DOHH2 (cell line): ENCODE data around the gene CARM1.

Source experiments
- H3F3A ChIP-seq: fragments of 200-600 bp; sonication (generic), shearing (Covaris generic); 2 replicates; pipeline ENCODE4 v1.6.0; 2016; ENCODE audit warnings: antibody characterized with exemption, mild to moderate bottlenecking; ENCODE audit not compliant: control insufficient read depth, insufficient read depth
- H3K27ac ChIP-seq: fragments of 200-600 bp; sonication (generic); 2 replicates; pipeline ENCODE4 v1.5.1; 2014; ENCODE audit warnings: low read depth, mild to moderate bottlenecking, low read length, moderate library complexity
- H3K27me3 ChIP-seq: fragments of 200-600 bp; sonication (generic); 2 replicates; pipeline ENCODE4 v1.6.1; 2014; ENCODE audit warnings: mild to moderate bottlenecking, low read length, mixed read lengths; ENCODE audit not compliant: control insufficient read depth
- H3K36me3 ChIP-seq: fragments of 200-600 bp; sonication (generic); 2 replicates; pipeline ENCODE4 v1.6.1; 2014; ENCODE audit warnings: mild to moderate bottlenecking, low read length, moderate library complexity, mixed read lengths; ENCODE audit not compliant: control insufficient read depth
- H3K4me1 ChIP-seq: fragments of 200-600 bp; sonication (generic); 2 replicates; pipeline ENCODE4 v1.6.1; 2014; ENCODE audit warnings: mild to moderate bottlenecking, low read length, mixed read lengths; ENCODE audit not compliant: control insufficient read depth
- H3K4me2 ChIP-seq: fragments of 200-600 bp; sonication (generic); 2 replicates; pipeline ENCODE4 v1.6.0; 2014; ENCODE audit warnings: mild to moderate bottlenecking, low read length, moderate library complexity
- H3K4me3 ChIP-seq: fragments of 200-600 bp; sonication (generic); 2 replicates; pipeline ENCODE4 v1.5.1; 2014; ENCODE audit warnings: mild to moderate bottlenecking, low read length, mixed read lengths
- H3K79me2 ChIP-seq: fragments of 200-600 bp; sonication (generic); 2 replicates; pipeline ENCODE4 v1.6.1; 2014; ENCODE audit warnings: mild to moderate bottlenecking, low read length, mixed read lengths; ENCODE audit not compliant: control insufficient read depth
- H3K9me2 ChIP-seq: fragments of 200-600 bp; sonication (generic); replicated peaks from 2 replicates; pipeline ENCODE4 v1.6.1; 2014; ENCODE audit warnings: mild to moderate bottlenecking, low read length, mixed read lengths; ENCODE audit not compliant: control insufficient read depth
- H3K9me3 ChIP-seq: fragments of 200-600 bp; sonication (generic); 2 replicates; pipeline ENCODE4 v1.6.1; 2014; ENCODE audit warnings: antibody characterized with exemption, low read length, mixed read lengths; ENCODE audit not compliant: control insufficient read depth, insufficient read depth
- H4K20me1 ChIP-seq: fragments of 200-600 bp; sonication (generic); 2 replicates; pipeline ENCODE4 v1.6.0; 2014; ENCODE audit warnings: low read depth, mild to moderate bottlenecking, antibody characterized with exemption, low read length, moderate library complexity; ENCODE audit not compliant: control insufficient read depth, insufficient read depth
- CTCF ChIP-seq: fragments of 200-600 bp; sonication (generic); IDR thresholded peaks from one replicate; pipeline ENCODE4 v1.5.1; 2014; ENCODE audit warnings: antibody characterized with exemption, mild to moderate bottlenecking, low read depth, low read length; ENCODE audit not compliant: poor library complexity, severe bottlenecking
- EZH2phosphoT487 ChIP-seq: fragments of 200-600 bp; sonication (generic); IDR thresholded peaks from 2 replicates; pipeline ENCODE4 v1.6.1; 2017; ENCODE audit warnings: borderline replicate concordance, mild to moderate bottlenecking, antibody characterized with exemption, low read length, moderate library complexity, mixed read lengths

The CARM1 gene

DNA sequence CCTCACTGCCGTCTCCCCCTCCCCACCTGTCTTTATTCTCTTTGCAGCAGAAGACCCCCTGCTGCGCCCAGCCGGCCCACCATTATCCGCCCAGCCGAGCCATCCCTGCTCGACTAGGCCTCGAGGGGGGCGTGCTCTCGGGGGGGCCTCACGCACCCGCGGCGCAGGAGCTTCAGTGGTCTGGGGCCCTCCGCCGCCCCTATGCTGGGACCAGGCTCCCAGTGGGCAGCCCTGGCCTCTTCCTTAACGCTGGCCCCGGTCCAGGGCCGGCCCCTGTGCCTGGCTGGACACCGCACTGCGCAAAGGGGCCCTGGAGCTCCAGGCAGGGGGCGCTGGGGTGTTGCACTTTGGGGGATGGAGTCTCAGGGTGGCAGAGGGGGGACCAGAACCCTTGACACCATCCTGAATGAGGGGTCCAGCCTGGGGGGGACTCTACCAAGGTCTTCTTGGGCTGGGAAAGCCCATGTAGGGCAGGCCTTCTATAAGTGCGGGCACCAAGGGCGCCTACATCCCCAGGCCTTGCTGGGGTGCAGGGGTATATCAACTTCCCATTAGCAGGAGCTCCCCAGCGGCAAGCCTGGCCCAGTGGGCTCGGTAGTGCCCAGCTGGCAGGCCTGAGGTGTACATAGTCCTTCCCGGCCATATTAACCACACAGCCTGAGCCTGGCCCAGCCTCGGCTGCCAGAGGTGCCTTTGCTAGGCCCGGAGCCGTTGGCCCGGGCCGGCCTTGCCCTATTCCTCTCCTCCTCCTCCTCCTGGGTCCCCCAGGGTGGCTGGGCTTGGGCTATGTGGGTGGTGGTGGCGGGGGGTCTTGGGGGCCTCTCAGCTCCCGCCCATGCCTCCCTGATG is 40.2 kb upstream of the CARM1 start:
- H3K36me3 ChIP-seq: peaks cover 45% of the 10 kb centered on the region
- no peak overlapping the region for H3K4me3 ChIP-seq
- peaks cover 4% of the 10 kb centered on the region for H3F3A ChIP-seq
- peaks cover 6% of the 10 kb centered on the region for H3K4me1 ChIP-seq
- H3K27ac ChIP-seq: no peak overlapping the region
- no peak overlapping the region for H3K4me2 ChIP-seq
- H3K79me2 ChIP-seq: no peaks in the 10 kb centered on the region
- TF ChIP-seq CTCF: no peak
- TF ChIP-seq EZH2phosphoT487: no peak
- no peaks in the 10 kb centered on the region for H3K27me3 ChIP-seq
- H3K9me3 ChIP-seq: no peaks in the 10 kb centered on the region
- no peaks in the 10 kb centered on the region for H3K9me2 ChIP-seq
- peaks cover 5% of the 10 kb centered on the region; the same call in 1 of the 2 replicates for H4K20me1 ChIP-seq

DNA sequence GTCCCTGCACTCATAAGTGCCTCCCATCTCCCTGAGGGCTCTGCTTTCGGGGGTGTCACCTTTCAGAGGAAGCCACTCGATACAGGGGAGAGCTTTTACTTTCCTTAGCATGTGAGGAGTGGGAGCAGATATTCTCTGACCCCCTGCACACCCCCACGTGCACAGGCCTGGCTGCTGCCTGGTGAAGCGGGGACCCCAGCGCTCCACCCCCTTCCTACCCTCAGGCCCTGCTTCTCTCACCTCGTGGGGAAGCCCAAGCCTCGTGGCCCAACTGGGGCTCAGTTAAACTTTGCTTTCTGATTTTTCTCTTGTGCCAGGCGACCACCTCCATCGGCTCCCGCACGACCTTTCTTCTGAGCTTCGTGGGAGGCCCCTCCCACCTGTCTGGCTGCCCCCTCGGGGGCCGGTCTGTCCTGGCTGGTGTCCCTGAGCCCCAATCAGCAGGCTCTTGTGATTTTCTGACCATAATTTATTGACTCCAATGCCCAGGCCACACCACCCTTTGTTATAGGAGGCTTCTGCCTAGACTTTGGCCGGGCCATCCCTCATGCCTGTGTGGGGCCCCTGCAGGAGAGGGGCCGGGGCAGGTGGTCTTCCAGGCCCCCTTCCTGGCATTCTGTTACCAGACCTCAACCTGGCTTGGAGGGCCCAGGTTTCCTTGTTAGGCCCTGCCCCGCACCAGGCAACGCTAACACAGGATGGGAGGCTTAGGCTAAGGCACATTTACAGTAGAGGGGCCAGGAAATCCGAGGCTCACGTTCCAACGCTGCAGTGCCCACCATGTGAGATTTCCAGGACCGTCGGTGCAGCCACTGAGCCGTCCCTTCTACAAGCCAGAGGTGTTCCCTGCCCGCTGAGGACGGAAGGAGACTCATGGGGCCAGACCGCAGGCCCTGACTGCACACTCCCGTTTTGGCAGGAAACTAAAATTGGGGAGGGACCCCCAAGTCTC is 39.1 kb upstream of the CARM1 start:
- peaks cover 7% of the 10 kb centered on the region for H3K9me3 ChIP-seq
- no peak overlapping the region for H3K27ac ChIP-seq
- peaks cover 5% of the 10 kb centered on the region; the same call in 1 of the 2 replicates for H4K20me1 ChIP-seq
- no peaks in the 10 kb centered on the region for H3K79me2 ChIP-seq
- H3K36me3 ChIP-seq: peaks cover 36% of the 10 kb centered on the region
- H3K4me1 ChIP-seq: peaks cover 16% of the 10 kb centered on the region
- no peak overlapping the region for H3K4me2 ChIP-seq
- peaks cover 4% of the 10 kb centered on the region for H3F3A ChIP-seq
- TF ChIP-seq EZH2phosphoT487: no peak
- TF ChIP-seq CTCF: no peak
- H3K9me2 ChIP-seq: no peaks in the 10 kb centered on the region
- no peak overlapping the region for H3K4me3 ChIP-seq
- no peaks in the 10 kb centered on the region for H3K27me3 ChIP-seq

GRCh38 chr19:10832939-10833296 is 38.4 kb upstream of the CARM1 start:
- H3K9me3 ChIP-seq: peaks cover 7% of the 10 kb centered on the region
- peaks cover 5% of the 10 kb centered on the region; the same call in 1 of the 2 replicates for H4K20me1 ChIP-seq
- H3K27me3 ChIP-seq: no peaks in the 10 kb centered on the region
- no peaks in the 10 kb centered on the region for H3K79me2 ChIP-seq
- no peak overlapping the region for H3K4me2 ChIP-seq
- no peak overlapping the region for H3K4me3 ChIP-seq
- H3F3A ChIP-seq: peaks cover 4% of the 10 kb centered on the region
- TF ChIP-seq EZH2phosphoT487 (no peak), CTCF (no peak)
- peaks cover 36% of the 10 kb centered on the region for H3K36me3 ChIP-seq
- H3K4me1 ChIP-seq: peaks cover 16% of the 10 kb centered on the region
- H3K27ac ChIP-seq: no peak overlapping the region
- H3K9me2 ChIP-seq: no peaks in the 10 kb centered on the region
